HCT116 (cell line): ENCODE measurements around the gene MYOZ2. TPM values are rescaled to one million over a fixed set of nuclear protein-coding genes. Genes with fewer than 3 reads are reported as not detected.

Source experiments
- ATAC-seq: fragments of 200-7000 bp; cut with Tn5 transposase; 2 replicates; pipeline ENCODE4 v1.9.1; 2020; ENCODE audit warnings: mild to moderate bottlenecking, moderate library complexity
- BruUV-seq: library from RNA; stranded (reverse); fragments of 400-500 nt; replicated peaks from 2 replicates; lab custom pipeline; 2021; lab: Mats Ljungman, UMichigan
- CTCF ChIA-PET: fragments of 300-600 bp; sonication (Branson Sonifier 250); formaldehyde crosslinking; loops from one replicate; lab custom pipeline; 2021; ENCODE audit warnings: antibody characterized with exemption; lab: Charles Lee
- POLR2A ChIA-PET: fragments of 300-600, 350-600 bp; sonication (Branson Sonifier 250); formaldehyde crosslinking; loops from one replicate; lab custom pipeline; 2021; ENCODE audit warnings: antibody characterized with exemption; lab: Charles Lee
- RAD21 ChIA-PET, 2 experiments: fragments of 300-600 bp; sonication (Branson Sonifier 250); formaldehyde crosslinking; loops; one replicate each; lab custom pipeline; 2023; ENCODE audit warnings: low total read pairs in 2 of 2; ENCODE audit not compliant: uncharacterized antibody in 2 of 2, unreplicated experiment in 2 of 2, low non-redundant PET in 1 of 2; lab: Charles Lee
- DNase-seq: peaks from one replicate; pipeline ENCODE4 v3.0.0-alpha.2; 2010; ENCODE audit warnings: low read depth, low spot score
- H2AFZ ChIP-seq: fragments of 200-600 bp; shearing (Covaris generic), sonication (generic); 2 replicates; pipeline ENCODE4 v1.6.1; 2017; ENCODE audit warnings: low read depth, mixed run types, mixed read lengths, antibody characterized with exemption, low read length; ENCODE audit not compliant: poor library complexity, severe bottlenecking
- H3K27ac ChIP-seq: 2 replicates; pipeline ENCODE4 v1.5.1; 2012; ENCODE audit warnings: low read depth, low read length
- H3K27me3 ChIP-seq: fragments of 200-600 bp; sonication (generic); 2 replicates; pipeline ENCODE4 v1.6.1; 2016; ENCODE audit warnings: mixed run types, low read length, mixed read lengths; ENCODE audit not compliant: insufficient read depth
- H3K36me3 ChIP-seq, 2 experiments: fragments of 200-500 bp in 1 of 2; fragments of 200-600 bp in 1 of 2; sonication (Bioruptor generic) in 1 of 2; sonication (generic) in 1 of 2; 2 replicates each; pipeline versions ENCODE4 v1.5.1 to v1.6.1; 2014 to 2016; ENCODE audit warnings: low read length in 2 of 2, inconsistent platforms in 1 of 2, mixed read lengths in 1 of 2, mixed run types in 1 of 2; ENCODE audit not compliant: insufficient read depth in 2 of 2, control insufficient read depth in 1 of 2
- H3K4me1 ChIP-seq, 2 experiments: fragments of 200-600 bp in 1 of 2; sonication (generic) in 1 of 2; 2 replicates each; pipeline versions ENCODE4 v1.5.1 to v1.6.1; 2012 to 2017; ENCODE audit warnings: low read length in 2 of 2, inconsistent platforms in 1 of 2, mild to moderate bottlenecking in 1 of 2, mixed read lengths in 1 of 2, mixed run types in 1 of 2, moderate library complexity in 1 of 2; ENCODE audit not compliant: insufficient read depth in 2 of 2, control insufficient read depth in 1 of 2
- H3K4me2 ChIP-seq: fragments of 200-600 bp; sonication (generic); 2 replicates; pipeline ENCODE4 v1.6.1; 2017; ENCODE audit warnings: mixed run types, low read length, mixed read lengths
- H3K4me3 ChIP-seq, 2 experiments: fragments of 200-600 bp in 1 of 2; sonication (generic) in 1 of 2; replicated peaks in 1 of 2; 2 replicates each; pipeline ENCODE4 v1.5.1; 2011 to 2016; ENCODE audit warnings: low read length in 2 of 2, control low read depth in 1 of 2, low read depth in 1 of 2, mild to moderate bottlenecking in 1 of 2, mixed read lengths in 1 of 2, mixed run types in 1 of 2
- H3K79me2 ChIP-seq: fragments of 200-600 bp; sonication (generic); 2 replicates; pipeline ENCODE4 v1.6.1; 2017; ENCODE audit warnings: mild to moderate bottlenecking, mixed run types, low read length, moderate library complexity, mixed read lengths; ENCODE audit not compliant: insufficient read depth
- H3K9ac ChIP-seq: fragments of 200-600 bp; sonication (generic); 2 replicates; pipeline ENCODE4 v1.6.1; 2016; ENCODE audit warnings: low read length, mixed read lengths
- H3K9me2 ChIP-seq: fragments of 200-600 bp; sonication (generic), shearing (Covaris generic); 2 replicates; pipeline ENCODE4 v1.6.1; 2017; ENCODE audit warnings: mixed run types, mild to moderate bottlenecking, moderate library complexity; ENCODE audit not compliant: insufficient read depth
- H3K9me3 ChIP-seq, 2 experiments: fragments of 200-500 bp in 1 of 2; fragments of 200-600 bp in 1 of 2; sonication (Bioruptor generic) in 1 of 2; sonication (generic) in 1 of 2; 2 replicates each; pipeline ENCODE4 v1.6.1; 2014 to 2017; ENCODE audit warnings: low read length in 2 of 2, mixed read lengths in 2 of 2, inconsistent platforms in 1 of 2, low read depth in 1 of 2, mild to moderate bottlenecking in 1 of 2, mixed run types in 1 of 2, moderate library complexity in 1 of 2; ENCODE audit not compliant: control insufficient read depth in 1 of 2, insufficient read depth in 1 of 2
- H4K20me1 ChIP-seq: fragments of 200-600 bp; sonication (generic), shearing (Covaris generic); 2 replicates; pipeline ENCODE4 v1.6.1; 2017; ENCODE audit warnings: mixed run types, mild to moderate bottlenecking, moderate library complexity; ENCODE audit not compliant: insufficient read depth
- CBX3 ChIP-seq: IDR thresholded peaks from 2 replicates; pipeline ENCODE4 v1.6.1; 2012; ENCODE audit warnings: low read depth
- CEBPB ChIP-seq: IDR thresholded peaks from 2 replicates; pipeline ENCODE4 v1.6.1; 2012; ENCODE audit warnings: low read depth
- EGR1 ChIP-seq: IDR thresholded peaks from 2 replicates; pipeline ENCODE4 v1.6.1; 2012; ENCODE audit warnings: low read depth
- ELF1 ChIP-seq: IDR thresholded peaks from 2 replicates; pipeline ENCODE4 v1.6.1; 2012; ENCODE audit warnings: low read depth, borderline replicate concordance
- EZH2phosphoT487 ChIP-seq: fragments of 200-600 bp; IDR thresholded peaks from 2 replicates; pipeline ENCODE4 v1.6.1; 2018; ENCODE audit warnings: antibody characterized with exemption, borderline replicate concordance
- FOSL1 ChIP-seq: IDR thresholded peaks from 2 replicates; pipeline ENCODE4 v1.6.1; 2012; ENCODE audit warnings: low read depth
- POLR2AphosphoS5 ChIP-seq: IDR thresholded peaks from 2 replicates; pipeline ENCODE4 v1.6.1; 2011; ENCODE audit warnings: mild to moderate bottlenecking, low read depth, low read length, moderate library complexity
- RAD21 ChIP-seq: IDR thresholded peaks from 2 replicates; pipeline ENCODE4 v1.6.1; 2012; ENCODE audit warnings: low read depth, mild to moderate bottlenecking
- SIN3A ChIP-seq: IDR thresholded peaks from 2 replicates; pipeline ENCODE4 v1.6.1; 2012; ENCODE audit warnings: low read depth
- SP1 ChIP-seq: IDR thresholded peaks from 2 replicates; pipeline ENCODE4 v1.6.1; 2012; ENCODE audit warnings: low read depth
- SRF ChIP-seq: IDR thresholded peaks from 2 replicates; pipeline ENCODE4 v1.6.1; 2012; ENCODE audit warnings: low read depth
- TCF7L2 ChIP-seq: IDR thresholded peaks from 2 replicates; pipeline ENCODE4 v1.7.0; 2011; ENCODE audit warnings: borderline replicate concordance, inconsistent platforms; ENCODE audit not compliant: insufficient read depth, insufficient read length; ENCODE audit errors: extremely low read depth
- YY1 ChIP-seq: IDR thresholded peaks from 2 replicates; pipeline ENCODE4 v1.6.1; 2011; ENCODE audit warnings: low read length, low read depth, moderate library complexity, mild to moderate bottlenecking; ENCODE audit not compliant: insufficient replicate concordance; ENCODE audit errors: extremely low read depth
- ZFX ChIP-seq: fragments of 450-650 bp; IDR thresholded peaks from 2 replicates; pipeline ENCODE4 v1.6.1; 2017
- ZNF274 ChIP-seq: fragments of 200-500 bp; sonication (Bioruptor generic); IDR thresholded peaks from 2 replicates; pipeline ENCODE4 v1.6.1; 2014; ENCODE audit warnings: mild to moderate bottlenecking, low read depth, low read length, inconsistent platforms
- intact Hi-C: fragments of 100-400 bp; cut with micrococcal nuclease; formaldehyde crosslinking; loops from 2 replicates; pipeline ENCODE4 v1.10.0; 2022
- total RNA-seq: library from RNA; stranded (reverse); gene quantifications from one replicate; pipeline ENCODE4 v1.2.1, GENCODE V29; 2021; ENCODE audit not compliant: unreplicated experiment
- TF ChIP-seq, protein P1 (sequence below): IDR thresholded peaks from 2 replicates; pipeline ENCODE4 v1.6.1; 2012
- TF ChIP-seq, protein P2 (sequence below): IDR thresholded peaks from 2 replicates; pipeline ENCODE4 v1.6.1; 2011; ENCODE audit warnings: mild to moderate bottlenecking, low read length, moderate library complexity; ENCODE audit not compliant: insufficient replicate concordance; ENCODE audit errors: extremely low read depth
- TF ChIP-seq, protein P3 (sequence below): IDR thresholded peaks from 2 replicates; pipeline ENCODE4 v1.6.1; 2012

MYOZ2 gene
- total RNA-seq, 1 experiment from 2014 or later: not detected

DNA sequence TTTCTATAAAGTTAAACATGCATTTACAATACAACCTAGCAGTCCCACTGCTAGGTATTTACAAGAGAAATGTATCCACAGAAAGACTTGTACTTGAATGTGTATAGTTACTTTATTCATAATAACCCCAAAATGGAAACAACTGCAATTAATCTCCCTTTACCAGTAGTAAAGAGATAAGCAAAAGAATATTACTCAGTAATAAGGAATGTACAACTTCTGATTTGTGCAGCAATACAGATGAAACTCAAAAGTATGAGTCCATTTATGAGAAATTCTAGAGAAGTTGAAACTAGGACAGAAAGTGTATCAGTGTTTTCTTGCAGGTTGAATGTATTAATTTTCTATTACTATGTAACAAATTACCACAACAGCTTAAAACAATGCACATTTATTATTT is 92.1 kb downstream of the MYOZ2 start:
- no peak for DNase-seq
- Histone ChIP-seq H3K4me1 (no peaks in the 10 kb centered on the region), H2AFZ (no peak overlapping the region), H3K9me2 (no peaks in the 10 kb centered on the region), H3K36me3 (no peaks in the 10 kb centered on the region), H3K4me2 (no peak overlapping the region), H3K9me3 (no peaks in the 10 kb centered on the region), H3K79me2 (peaks cover 33% of the 10 kb centered on the region), H3K27ac (no peak overlapping the region), H3K9ac (no peak overlapping the region), H3K27me3 (no peaks in the 10 kb centered on the region), H3K4me3 (no peak overlapping the region), H4K20me1 (no peaks in the 10 kb centered on the region)
- no peak for ATAC-seq
- RAD21 ChIA-PET: no interaction called here
- CTCF ChIA-PET: no interaction called here
- TF ChIP-seq, protein P1, sequence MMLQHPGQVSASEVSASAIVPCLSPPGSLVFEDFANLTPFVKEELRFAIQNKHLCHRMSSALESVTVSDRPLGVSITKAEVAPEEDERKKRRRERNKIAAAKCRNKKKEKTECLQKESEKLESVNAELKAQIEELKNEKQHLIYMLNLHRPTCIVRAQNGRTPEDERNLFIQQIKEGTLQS: no peak
- TF ChIP-seq EGR1 (no peak), ELF1 (no peak), YY1 (no peak), FOSL1 (no peak), ZFX (no peak), SP1 (no peak), SIN3A (no peak), CBX3 (no peak), RAD21 (no peak), CEBPB (no peak), EZH2phosphoT487 (no peak), POLR2AphosphoS5 (no peak), SRF (no peak), ZNF274 (no peak), TCF7L2 (no peak)
- TF ChIP-seq, protein P2, sequence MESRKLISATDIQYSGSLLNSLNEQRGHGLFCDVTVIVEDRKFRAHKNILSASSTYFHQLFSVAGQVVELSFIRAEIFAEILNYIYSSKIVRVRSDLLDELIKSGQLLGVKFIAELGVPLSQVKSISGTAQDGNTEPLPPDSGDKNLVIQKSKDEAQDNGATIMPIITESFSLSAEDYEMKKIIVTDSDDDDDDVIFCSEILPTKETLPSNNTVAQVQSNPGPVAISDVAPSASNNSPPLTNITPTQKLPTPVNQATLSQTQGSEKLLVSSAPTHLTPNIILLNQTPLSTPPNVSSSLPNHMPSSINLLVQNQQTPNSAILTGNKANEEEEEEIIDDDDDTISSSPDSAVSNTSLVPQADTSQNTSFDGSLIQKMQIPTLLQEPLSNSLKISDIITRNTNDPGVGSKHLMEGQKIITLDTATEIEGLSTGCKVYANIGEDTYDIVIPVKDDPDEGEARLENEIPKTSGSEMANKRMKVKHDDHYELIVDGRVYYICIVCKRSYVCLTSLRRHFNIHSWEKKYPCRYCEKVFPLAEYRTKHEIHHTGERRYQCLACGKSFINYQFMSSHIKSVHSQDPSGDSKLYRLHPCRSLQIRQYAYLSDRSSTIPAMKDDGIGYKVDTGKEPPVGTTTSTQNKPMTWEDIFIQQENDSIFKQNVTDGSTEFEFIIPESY: no peak
- TF ChIP-seq, protein P3, sequence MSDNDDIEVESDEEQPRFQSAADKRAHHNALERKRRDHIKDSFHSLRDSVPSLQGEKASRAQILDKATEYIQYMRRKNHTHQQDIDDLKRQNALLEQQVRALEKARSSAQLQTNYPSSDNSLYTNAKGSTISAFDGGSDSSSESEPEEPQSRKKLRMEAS: no peak
- BruUV-seq: no TSS peak
- POLR2A ChIA-PET: interaction anchor here (1.8 kb wide), 1 partner anchor 15 kb away, joined by 8 read pairs; the partner anchor contains the start of gene USP53
- intact Hi-C loops: no loop called here
